HG02973 (cell line): Measurements from ENCODE around the gene GSN.

Source experiments
- ATAC-seq: cut with Tn5 transposase; IDR thresholded peaks from one replicate; pipeline ENCODE4 v1.9.1; 2021; ENCODE audit warnings: moderate library complexity; ENCODE audit not compliant: unreplicated experiment

Gene GSN

GRCh38 chr9:121267689-121268597 is at the start of gene GSN:
TSS of gene GSN (plus strand) at chr9:121268162. CDS start at chr9:121301972, 33,810 bp downstream.
- ATAC-seq, result peak; percentile 54

- no peak for ATAC-seq
Measured at GRCh38 chr9:121218357-121219027, 49.5 kb upstream of the GSN start.

DNA sequence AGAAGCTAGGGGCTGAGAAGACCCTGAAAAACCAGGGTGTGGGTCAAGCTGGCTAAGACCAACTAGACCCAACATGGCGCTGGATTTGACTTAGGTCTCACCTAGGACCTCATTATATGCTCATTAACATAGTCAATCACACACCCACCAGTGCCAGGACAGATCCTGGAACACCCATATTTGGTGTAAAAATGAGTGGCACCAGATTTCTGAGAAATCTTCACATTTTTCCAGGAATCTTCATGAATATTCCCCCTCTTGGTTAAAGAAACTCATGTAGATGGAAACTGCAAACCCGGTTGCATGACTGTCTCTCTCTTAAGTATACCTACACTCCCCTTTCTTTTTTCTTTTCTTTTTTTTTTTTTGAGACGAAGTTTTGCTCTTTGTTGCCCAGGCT is 48.4 kb upstream of the GSN start:
- no peak for ATAC-seq

- no peak for ATAC-seq
Measured at GRCh38 chr9:121220996-121221663, 46.8 kb upstream of the GSN start.

DNA sequence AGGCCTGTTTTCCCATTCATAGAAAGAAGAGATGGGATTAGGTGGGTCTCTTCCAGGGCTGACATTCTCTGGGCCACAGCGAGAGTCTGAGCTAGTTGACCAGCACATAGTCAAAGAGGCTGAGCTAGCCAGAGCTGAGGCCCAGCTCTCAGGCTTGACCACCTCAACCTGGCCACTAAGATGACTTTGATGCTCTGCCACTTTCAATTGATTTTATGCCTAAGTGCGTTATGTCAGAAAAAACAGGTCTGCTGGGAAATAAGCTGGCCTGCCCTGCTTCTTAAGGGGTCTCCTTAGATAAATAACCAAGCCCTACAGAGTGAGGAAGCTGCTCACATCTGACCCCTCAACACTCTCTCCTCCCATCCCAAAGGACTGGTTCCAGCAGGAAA is 46.3 kb upstream of the GSN start:
- ATAC-seq, result no peak

GRCh38 chr9:121222524-121223171 is 45.3 kb upstream of the GSN start:
- ATAC-seq, result no peak

DNA sequence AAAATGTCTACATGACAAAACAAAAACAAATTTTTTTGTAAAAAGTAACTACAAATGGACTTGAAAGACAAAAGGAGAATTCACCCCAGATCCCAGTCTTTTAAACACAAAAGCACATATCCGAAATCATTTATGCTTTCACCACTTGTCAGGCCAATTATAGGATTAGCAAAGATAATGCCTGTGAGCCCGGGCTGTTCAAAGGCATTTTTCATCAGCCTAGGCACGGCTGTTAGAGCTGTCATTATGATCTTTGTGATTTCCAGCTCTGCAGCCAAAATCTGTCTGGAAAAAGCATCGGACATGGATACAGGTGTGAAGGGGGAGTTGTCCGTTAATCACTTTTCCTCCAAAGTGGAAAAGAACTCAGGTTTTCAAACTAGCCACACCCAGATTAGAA is 42.7 kb upstream of the GSN start:
- ATAC-seq, result no peak

GRCh38 chr9:121226175-121226574 is 41.8 kb upstream of the GSN start:
- no peak for ATAC-seq

GRCh38 chr9:121227862-121228261 is 40.1 kb upstream of the GSN start:
- no peak for ATAC-seq

GRCh38 chr9:121230256-121230655 is 37.7 kb upstream of the GSN start:
- no peak for ATAC-seq

- no peak for ATAC-seq
Measured at GRCh38 chr9:121232251-121232650, 35.7 kb upstream of the GSN start.

- ATAC-seq, result no peak
Measured at GRCh38 chr9:121233906-121234831, 33.8 kb upstream of the GSN start.

- no peak for ATAC-seq
Measured at GRCh38 chr9:121234832-121235161, 33.2 kb upstream of the GSN start.

DNA sequence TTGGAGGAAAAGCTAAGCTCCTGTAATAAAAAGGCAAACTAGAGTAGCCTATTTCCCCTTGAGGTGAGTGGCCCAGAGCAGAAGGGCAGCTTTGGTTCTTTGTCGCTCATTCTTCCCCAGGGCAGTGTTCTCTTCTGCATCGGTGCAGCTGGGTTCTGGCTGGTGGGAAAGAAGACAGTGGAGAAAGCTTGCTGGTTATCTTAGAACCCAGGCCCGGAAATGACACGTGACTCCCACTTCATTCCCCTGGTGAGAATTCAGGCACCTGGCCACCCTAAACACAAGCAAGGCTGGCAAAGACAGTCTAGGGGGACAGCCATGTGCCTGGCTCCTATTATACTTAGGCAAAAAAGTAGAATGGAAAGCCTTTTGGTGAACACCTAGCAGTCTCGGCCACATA is 32.5 kb upstream of the GSN start:
- ATAC-seq, result no peak

DNA sequence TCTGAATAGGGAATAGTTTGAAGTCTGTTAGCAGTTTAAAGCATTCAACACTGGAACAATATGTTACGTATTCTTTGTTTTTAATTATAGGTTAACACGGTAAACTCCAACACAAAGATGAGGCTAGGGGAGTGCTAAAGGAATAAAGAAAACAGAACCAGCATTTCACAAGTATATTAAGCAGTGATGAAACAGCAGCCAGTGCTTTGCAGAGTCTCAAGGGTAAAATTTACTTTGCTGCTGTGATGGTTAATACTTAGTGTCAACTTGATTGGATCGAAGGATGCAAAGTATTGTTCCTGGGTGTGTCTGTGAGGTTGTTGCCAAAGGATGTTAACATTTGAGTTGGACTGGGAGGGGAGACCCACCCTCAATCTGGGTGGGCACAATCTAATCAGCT is 30.0 kb upstream of the GSN start:
- ATAC-seq, result no peak

DNA sequence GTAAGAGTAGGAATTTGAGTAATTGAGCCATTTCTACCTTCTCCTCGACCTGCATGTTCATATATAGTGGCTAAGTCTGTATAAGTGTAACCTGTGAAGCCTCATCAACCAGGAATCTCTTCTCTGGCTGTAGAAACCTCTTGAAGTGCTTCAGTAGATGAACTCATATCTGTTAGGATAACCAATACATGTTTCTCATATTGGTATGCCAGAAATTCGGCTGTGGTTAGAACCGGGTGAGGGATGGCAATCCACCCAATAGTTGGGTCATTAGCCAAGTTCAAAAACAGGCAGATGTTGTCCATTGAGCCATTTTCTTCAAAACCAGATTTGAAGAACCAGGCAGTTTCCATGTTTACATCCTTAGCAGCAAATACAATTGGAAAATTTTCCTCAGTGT is 28.9 kb upstream of the GSN start:
- ATAC-seq, result no peak

DNA sequence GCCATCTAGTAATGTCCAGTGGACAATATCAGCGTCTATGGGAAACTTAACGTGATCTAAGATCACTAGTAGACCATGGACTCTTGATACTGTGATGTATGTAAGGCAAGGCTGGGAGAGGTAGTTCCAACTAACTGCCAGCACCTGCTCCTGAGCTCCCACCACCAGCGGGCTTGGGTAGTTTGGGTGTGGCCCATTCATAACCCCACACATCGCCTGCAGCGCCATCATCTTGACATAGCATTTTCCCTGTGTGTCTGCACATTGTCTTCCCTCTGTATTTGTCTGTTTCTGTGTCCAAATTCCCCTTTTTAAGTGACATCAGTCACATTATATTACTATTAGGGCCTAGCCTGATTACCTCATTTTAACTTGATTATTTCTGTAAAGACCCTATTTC is 28.1 kb upstream of the GSN start:
- ATAC-seq, result no peak

DNA sequence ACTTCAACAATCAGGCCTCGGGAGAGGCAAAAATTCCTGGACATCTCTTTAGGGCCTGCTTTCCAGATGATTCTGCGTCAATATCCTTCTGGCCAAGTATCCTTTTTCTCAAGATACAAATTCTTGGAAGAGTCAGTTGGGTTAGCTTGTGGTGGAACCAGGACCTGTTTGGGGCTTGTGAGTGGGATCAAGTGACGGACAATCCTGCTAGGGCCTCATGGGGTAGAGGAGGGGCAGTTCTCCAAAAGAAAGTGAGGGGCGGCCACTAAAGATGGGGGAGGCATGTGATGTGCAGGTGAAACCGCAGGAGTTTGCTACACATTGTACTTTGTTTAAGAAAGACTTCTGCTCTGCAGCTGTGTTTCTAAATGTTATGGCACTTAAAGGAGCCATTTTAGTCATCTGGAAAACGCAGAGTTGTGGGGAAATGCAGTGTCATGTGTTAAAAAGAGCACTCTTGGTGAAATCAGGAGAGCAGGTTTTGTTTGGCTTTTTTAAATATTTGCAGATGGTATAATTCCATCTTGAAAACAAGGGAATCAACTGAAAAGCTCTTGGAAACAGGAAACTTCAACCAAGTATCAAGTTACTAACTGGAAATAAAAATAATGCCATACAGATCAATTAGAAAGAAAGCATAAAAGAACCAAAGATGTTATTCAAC is 27.4 kb upstream of the GSN start:
- ATAC-seq, result no peak

DNA sequence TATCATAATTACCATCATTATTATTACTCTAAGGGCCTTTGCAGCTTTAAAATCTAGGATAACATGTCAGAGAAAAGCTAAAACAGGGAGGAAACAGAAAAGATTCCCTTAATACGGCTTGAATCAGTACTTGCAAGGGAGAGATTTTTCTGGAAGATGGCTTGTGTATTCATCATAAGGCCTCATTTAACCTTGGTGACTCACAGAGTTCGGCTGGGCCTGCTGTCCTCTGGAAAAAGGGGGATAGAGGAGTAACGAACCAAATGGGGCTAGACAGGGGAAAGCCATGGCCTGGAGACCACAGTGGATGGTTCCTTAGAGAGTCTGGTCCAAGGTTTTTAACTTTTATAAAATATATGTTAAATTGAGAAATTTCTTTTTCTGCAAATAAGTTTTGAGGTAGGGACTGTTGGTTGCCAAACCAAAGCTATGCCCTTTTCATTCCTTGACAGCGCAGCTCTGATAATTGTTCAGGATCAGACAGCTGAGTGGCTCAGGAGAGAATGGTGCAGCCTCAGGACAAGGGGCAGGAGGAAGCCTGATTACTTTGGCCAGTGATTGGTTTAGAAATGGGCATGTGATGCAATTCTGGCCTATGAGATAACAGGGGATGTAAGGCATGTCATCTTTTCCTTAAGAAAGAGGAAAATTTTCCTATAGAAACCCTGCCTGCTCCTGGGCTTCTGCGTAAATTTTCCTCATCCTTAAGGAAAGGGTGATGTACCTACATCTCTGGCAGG is 25.6 kb upstream of the GSN start:
- no peak for ATAC-seq
